Activated CD8-positive, alpha-beta memory T cell treated with anti-CD3 and anti-CD28 coated beads, Interleukin-2, amount 50 U/mL, for 4 hours (primary cell): ENCODE measurements around the gene GNG13.
"Not testable (repeated sequence)": the region's sequence is repeated elsewhere in the genome, so short reads cannot be mapped to it uniquely, and the experiment has no call there.

Experiments used
- DNase-seq: peaks from one replicate; pipeline ENCODE4 v3.0.0-alpha.2; 2020

GNG13 gene

GRCh38 chr16:760065-760464, 40.5 kb downstream of the GNG13 start:
- no peak for DNase-seq

GRCh38 chr16:759110-759910, 41.2 kb downstream of the GNG13 start:
- no peak for DNase-seq

- no peak for DNase-seq
These were observed 44.1 kb downstream of the GNG13 start for GRCh38 chr16:756428-756827.

GRCh38 chr16:754656-755055, 45.9 kb downstream of the GNG13 start:
- DNase-seq: no peak

DNA sequence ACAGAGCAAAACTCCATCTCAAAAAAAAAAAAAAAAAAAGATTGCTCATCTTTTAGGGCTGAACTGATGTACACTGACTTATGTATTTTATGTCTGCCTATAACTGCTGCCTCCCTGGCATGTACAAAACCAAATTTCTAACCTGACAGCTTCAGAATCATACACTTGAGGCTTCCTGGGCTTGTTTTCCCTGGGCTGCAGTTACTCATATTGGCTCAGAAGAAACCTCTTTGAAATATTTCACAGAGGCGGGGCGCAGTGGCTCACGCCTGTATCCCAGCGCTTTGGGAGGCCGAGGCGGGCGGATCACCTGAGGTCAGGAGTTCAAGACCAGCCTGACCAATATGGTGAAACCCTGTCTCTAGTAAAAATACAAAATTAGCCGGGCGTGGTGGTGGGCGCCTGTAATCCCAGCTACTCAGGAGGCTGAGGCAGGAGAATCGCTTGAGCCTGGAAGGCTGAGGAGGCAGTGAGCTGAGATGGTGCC, 46.4 kb downstream of the GNG13 start:
- not testable (repeated sequence) for DNase-seq

DNA sequence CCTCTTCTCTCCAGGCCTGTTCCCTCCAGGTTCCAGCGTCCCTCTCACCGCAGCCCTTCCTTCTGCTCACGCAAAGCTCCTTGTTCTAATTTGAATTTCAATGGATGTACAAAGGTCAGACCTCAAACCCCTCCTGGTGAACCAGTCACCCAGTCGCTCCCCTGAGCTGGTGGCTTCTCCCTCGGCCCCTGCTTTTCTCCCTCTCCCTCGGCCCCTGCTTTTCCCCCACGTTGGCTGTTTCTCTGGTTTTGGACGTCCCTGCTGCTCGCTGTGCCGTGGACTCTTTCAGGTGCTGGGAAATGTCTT, 48.6 kb downstream of the GNG13 start:
- no peak for DNase-seq

DNA sequence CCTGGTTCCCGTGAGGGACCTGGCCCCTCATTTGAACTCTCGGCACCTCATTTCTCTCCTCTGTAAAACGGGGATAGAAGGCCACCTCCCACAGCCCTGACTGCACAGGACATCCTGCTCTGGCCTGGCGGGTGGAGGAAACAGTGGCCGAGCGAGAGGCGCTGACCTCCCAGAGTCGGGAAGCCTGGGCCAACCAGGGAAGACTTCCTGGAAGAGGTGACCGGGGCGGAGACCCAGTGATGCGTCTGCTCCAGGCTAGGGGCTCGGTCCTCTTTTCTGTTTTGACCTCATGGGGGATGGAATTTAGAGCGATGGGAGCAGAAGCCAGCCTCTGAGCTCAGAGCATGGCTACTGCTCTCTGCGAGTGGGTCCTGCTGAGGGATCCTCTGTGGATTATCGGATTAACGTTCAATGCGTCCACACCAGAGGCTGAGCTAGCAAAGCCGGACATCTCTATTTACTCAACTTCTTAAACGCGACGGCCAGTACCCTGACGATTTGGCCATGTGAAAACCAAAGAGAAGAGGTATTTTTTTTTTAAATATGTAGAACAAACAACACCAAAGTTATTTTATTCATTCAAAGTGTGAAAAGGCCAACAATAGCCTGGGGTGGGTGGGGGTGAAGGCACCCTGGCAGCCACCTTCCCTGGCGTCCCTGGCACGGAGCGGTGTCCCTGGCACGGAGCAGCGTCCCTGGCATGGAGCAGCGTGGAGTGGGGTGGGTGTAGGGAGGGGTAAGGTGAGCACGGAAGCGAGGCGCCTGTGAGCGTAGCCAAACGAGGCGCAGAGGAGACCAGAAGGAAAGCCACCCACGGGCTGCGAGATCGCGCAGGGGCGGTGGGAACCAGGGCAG, 49.2 kb downstream of the GNG13 start:
- DNase-seq: no peak

GRCh38 chr16:750485-750884, 50.0 kb downstream of the GNG13 start:
- no peak for DNase-seq

DNA sequence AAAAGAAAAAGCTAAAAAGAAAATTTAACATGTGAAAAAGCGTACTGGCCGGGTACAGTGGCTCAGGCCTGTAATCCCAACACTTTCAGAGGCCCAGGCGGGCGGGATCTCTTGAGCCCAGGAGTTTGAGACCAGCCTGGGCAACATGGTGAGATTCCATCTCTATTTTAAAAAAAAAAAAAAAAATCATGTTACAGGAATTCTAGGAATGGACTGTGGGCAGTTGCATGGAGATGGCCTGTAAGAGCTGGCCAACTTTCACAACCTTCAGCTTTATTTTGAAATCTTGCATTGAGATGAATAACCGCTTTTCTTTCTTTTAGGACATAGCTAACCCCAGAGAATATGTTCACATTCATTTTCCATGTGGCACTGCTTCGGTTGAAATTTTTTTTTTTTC, 51.5 kb downstream of the GNG13 start:
- DNase-seq: no peak
